ENCODE measurements around the gene DDX10.

DDX10 gene

GRCh38 chr11:108958368-108959104, 293.7 kb downstream of the DDX10 start:
- DNase-seq, result no peak

DNA sequence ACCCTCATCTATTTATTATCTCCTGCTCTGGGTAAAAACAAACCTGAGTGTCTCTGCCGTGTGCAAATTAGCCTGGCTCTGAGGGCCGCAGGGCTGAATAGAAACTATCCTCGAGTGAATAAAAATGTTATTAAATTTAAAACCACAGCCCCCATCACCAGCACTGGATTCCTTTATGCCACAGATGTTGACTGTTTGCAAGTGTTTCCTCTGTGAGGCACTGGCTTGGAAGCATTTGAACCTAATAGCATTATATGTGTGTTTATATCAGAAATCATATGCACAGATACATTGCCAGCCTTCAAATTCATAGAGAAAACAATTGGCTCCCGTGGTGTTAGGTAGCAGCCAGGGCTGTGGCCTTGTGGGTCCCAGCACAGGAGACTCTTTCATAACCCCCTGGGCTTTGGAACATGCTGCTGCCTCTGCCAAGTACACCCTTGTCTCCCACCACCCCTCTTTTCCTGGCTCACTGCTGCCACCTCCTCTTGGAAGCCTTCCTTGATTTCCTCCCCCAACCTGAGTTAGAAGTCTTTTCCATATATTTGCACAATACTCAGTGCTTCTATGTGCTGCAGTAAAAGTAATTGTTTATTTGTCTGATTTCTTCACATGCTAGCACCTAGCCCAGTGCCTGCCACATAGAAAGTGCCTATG, 294.4 kb downstream of the DDX10 start:
- no peak for DNase-seq

GRCh38 chr11:108959874-108960273, 295.0 kb downstream of the DDX10 start:
- DNase-seq, result no peak

DNA sequence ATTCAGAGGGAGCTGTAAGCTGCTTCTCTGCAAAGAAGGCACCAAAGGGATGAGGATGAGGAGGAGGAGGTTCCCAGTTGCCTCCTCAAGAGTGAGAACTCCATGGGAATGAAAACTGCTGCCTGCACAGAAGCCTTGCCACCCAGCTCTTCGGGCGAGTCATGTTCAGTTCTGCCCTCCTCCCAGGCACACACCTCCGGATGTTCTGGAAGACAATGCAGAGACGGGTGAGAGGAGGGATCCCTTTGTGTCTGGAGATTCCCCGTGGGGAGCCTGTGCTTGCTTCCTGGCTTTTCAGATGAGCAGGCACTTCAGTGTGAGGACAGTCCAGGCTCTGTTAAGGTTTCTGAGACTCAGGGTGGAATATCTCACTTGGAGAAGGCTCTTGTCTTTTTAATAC, 295.6 kb downstream of the DDX10 start:
- no peak for DNase-seq

DNA sequence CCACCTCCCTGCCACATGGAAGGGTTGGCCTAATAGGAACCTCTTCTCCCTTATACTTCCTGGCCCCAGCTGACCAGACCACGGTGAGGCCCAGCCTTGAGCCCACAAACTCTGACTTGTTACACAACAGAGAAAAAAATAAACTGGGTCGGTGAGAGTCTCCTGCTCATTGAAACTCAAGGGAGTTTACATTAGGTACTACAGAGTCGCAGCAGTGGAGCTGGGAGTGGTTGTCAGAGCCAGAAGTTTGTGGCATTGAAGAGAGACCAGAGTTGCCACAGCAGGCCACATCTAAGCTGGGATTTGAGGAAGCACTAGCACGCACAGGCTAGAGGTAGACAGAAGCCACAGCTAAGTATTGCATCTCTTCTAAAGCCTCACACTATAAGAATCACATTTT, 296.2 kb downstream of the DDX10 start:
- DNase-seq, result no peak

GRCh38 chr11:108963118-108963517, 298.2 kb downstream of the DDX10 start:
- DNase-seq, result no peak

- DNase-seq, result no peak
These were observed 300.6 kb downstream of the DDX10 start for GRCh38 chr11:108965306-108966001.

DNA sequence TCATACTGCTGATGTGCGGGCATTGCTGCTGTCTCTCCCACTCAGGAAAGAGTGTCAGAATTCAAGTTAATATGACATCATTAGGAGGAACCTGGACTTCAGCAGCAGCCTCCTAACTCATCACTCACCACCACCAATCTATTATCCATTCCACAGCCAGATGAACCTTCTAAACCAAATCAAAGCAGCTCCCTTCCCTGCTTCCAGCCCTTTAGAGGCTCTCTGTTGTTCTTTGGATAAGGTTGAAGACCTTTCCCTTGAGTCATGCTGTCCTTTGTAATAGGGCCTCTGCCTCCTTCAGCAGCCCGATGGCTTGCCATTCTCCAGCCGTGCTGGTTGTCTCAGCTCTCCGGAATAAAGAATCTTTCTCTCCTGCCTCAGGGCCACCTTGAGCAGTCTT, 301.3 kb downstream of the DDX10 start:
- no peak for DNase-seq

- no peak for DNase-seq
These were observed 302.1 kb downstream of the DDX10 start for GRCh38 chr11:108966978-108967377.

GRCh38 chr11:108967571-108967970, 302.7 kb downstream of the DDX10 start:
- DNase-seq, result no peak

DNA sequence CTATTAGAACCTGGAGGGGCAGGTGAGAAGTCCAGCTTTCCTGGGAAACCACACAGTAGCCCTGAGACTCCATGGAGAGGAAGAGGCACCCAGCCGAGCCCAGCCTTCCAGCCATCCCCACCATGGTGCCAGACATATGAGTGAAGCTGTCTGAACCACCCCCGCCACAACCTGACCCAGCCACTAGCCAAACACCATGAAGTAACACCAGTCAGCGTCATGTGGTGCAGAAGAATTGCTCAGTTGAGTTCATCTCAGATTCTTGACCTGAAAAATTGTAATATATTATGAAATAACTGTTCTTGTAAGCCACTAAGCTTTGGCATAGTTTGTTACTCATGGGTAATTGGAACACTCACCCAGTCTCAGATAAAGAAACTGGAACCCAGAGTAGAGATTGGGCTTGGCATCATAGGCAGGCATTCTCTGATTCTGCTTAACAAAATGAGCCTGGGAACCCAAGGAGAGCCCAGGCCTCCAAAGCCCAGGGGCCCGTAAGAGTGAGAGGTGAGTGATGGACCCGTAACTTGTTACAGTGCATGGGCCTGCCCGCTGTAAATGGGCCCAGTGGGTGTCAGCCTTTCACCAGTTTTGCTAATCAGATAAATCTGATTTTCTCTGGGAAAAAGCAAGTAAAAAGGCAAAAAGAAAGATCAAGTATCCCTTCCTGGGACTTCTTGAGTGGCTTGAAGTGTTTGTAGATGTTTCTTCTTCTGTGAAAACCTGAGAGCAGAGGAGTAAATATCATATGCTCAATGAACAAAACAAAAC, 305.5 kb downstream of the DDX10 start:
- no peak for DNase-seq

DNA sequence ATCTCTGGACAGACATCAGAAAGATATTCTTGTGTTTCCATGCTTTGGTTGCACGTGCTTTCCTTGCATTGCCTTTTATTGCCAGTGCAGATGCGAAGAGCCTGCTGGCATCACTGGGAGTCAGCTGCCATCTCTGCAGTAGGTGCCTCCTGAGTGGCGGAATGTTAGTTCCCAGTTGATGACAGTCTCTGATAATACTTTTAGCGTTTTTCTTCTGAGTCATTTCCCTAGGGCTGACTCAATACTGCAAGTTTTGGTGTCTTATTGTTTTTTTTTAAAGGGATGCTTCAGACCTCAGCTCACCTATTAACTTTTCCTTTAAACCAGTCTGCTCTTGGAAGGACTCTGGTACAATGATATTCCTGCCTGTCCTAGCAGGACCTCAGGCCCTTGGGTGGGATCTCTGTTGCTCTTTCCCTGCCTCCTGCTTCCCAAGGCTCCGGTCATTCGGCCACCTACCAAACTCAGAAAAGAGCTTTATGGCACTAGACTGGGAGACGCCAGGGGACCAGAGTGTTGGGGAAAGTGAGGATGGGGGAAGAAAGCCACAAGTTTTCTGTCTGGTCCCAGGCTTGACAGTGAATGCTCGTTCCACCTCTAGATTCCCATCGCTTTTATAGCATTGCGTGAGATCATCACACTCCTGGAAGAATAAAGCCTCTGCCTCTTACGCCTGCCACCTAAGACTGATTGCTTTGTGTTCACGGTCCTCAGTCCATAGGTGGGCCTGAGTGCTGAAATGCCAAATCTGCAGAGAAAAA, 308.7 kb downstream of the DDX10 start:
- DNase-seq, result no peak

- no peak for DNase-seq
These were observed 310.2 kb downstream of the DDX10 start for GRCh38 chr11:108975026-108975425.

GRCh38 chr11:108975641-108976071, 310.8 kb downstream of the DDX10 start:
- no peak for DNase-seq

DNA sequence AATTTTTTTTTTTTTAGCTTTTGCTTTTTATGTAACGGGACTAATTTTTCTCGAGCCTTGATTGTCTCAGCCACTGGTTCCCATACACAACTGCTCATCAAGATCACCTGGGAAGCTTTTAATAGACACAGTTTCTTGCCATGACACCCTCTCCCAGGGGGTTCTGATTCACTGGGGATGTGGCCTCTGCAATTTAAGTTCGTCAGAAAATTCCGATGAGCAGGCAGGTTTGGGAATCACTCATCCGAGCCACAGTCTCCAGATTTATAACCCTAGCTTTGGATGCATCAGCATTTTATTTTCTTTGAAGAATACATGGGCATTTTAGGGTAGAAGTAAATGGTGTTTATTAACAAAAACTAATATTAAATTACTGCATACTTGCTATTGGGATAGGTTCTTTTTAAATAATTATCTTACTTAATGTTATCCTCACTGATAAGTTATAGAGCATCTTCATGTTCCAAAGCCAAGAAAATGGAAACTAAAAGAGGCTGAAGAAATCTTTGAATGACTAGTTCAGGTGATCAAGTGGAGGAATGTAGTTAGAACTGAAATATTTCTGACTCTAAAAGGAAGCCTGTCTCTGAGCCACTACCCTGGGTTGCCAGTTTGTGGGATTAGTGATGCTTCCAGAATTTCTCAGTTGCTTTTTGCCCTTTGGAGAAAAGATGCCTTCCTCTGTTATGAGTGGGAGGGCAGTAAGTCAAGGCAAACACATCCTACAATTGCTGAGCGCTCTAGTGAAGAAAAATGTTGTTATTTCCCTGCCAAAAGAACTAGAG, 319.0 kb downstream of the DDX10 start:
- no peak for DNase-seq

DNA sequence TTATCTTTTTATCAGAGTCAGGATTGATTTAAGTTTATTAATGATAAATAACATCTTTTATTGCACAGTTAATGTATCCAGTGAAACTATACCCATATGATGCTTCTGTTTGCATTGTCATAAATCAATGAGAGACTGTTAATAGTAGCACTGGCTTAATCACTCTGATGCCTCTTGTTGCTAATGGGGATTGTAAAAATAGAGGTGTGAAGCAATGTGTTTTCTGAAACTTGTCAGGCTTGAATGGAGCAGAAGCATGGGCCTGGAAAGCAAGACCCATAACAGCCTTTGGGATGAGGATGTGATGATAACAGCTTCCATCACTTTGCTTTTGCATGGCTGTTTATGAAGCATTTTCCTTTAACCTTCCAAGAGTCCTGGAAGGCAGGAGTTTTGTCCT, 319.7 kb downstream of the DDX10 start:
- DNase-seq, result no peak

DNA sequence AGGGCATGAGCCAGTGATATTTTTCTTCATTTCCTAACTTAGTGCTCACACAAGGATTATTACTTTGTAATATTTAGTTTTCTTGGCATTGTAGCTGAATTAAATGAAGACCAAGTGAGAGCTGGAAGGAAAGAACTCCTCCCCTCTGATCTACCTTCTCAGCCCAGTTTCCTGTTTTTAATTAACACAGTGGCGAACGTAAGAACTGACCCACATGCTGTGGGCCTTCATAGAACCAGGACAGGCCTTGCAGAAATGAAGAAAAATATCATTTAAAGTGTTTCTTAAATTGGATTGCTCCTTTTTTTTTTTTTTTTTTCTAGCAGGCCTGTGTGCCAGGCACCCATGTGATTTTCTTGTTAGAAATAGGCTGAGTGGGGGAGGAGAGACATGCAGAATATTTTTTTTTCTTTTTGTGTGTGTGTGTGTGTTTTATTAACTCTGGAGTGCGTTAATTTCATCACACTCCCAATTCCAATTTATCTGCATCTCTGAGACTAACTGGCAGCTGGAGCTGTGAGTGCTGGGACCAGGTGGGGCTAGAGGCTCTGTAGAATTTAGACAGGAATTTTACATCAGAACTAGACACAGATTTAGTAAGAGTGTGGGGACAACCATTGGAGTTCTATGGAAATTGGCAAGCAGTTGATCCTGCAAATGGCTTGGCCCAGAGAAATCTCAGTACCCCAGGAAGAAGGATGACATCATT, 320.5 kb downstream of the DDX10 start:
- DNase-seq, result no peak

DNA sequence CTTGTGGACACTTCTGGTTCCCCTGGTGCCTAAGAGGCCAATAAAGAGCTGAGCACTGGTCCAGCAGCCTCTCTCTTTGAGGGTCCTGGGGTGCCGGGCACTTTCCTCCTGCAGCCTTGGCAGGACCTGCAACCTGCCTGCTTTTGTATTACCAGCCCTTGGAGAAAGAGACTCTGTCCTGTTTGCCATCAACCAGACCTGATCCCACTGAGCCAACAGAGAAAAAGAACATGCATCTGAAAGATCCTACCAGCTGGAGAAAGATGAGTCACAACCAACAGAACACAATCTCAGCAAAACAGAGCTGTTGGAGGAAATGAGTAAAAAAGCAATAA, 321.0 kb downstream of the DDX10 start:
- DNase-seq, result no peak

Measured in activated effector memory CD4-positive, alpha-beta T cell treated with Interleukin-2 at 50 U/mL for 16 hours (primary cell).